GM19467 (cell line): ENCODE results near the gene VPS35.

Experiments
- ATAC-seq: cut with Tn5 transposase; IDR thresholded peaks from one replicate; pipeline ENCODE4 v1.9.1; 2021; ENCODE audit warnings: mild to moderate bottlenecking, moderate library complexity; ENCODE audit not compliant: unreplicated experiment

VPS35 gene

GRCh38 chr16:46620266-46621005 is 68.5 kb downstream of the VPS35 start:
- peak; percentile 8 for ATAC-seq

DNA sequence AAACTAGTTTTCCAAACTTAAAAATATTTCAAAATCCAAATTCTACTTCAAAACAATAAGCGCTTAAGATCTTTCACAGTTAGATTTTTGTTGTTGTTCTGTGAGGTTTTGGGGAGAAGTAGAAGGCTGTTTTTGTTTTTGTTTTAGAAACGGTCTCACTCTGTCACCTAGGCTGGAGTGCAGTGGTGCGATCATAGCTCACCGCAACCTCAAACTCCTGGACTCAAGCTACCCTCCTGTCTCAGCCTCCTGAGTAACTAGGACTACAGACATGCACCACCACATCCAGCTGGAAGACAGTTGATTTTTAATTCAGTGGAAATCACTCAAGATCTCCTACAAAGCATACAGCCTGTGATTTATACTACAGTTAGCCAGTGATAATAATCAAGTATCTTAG is 70.5 kb downstream of the VPS35 start:
- ATAC-seq = no peak

DNA sequence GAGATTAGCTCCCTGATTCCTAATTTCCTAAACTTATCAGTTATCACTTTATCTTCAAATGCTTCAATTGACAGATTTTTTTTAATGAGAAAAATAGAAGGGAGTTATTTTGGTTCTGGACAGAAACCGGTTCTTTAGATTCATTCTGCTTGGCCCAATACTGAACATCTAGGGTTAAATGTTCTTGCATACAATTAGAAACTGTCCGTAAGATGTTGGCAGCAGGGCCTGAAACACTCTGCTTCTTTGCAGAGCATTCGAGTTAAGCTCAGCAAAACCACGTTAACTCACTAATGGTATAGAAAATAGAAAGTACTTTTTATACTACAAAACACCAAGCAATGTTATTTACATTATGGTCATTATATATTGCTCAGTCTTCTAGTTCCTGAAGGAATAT is 75.0 kb downstream of the VPS35 start:
- ATAC-seq = no peak

- no peak for ATAC-seq
Measured at GRCh38 chr16:46613352-46613751, 75.6 kb downstream of the VPS35 start.

GRCh38 chr16:46612121-46612520 is 76.9 kb downstream of the VPS35 start:
- no peak for ATAC-seq

GRCh38 chr16:46607529-46607928 is 81.4 kb downstream of the VPS35 start:
- no peak for ATAC-seq

DNA sequence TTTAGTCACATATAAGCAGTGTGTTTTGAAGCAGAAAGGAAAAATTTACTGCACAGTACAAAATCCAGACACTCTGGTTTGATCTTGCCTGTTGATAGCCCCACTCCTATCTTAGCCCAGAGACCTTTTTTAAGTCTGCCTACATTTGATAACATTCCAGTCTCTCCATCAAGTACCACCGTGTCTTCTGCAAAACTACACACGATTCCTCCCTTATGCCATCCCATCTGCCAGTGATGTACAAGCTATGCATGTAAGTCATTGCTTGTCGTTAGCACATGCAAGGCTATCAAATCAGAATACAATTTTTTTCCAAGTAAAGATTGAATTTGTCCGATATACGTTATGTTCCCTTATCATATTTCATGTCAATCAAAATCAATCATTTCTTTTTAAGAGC is 82.7 kb downstream of the VPS35 start:
- ATAC-seq = no peak
